Fibroblast of lung (primary cell): Measurements from ENCODE around the gene IL12B.

Experiments
- CTCF ChIP-seq, 2 donors: IDR thresholded peaks in 1 of 2; conservative IDR thresholded peaks in 1 of 2; 1 replicate in 1 of 2; 2 replicates in 1 of 2; pipeline ENCODE4 v1.5.1; 2011 to 2012; ENCODE audit warnings: low read length in 2 of 2, control low read depth in 1 of 2, inconsistent platforms in 1 of 2, low read depth in 1 of 2, mild to moderate bottlenecking in 1 of 2
- EZH2 ChIP-seq: IDR thresholded peaks from 2 replicates; pipeline ENCODE4 v1.5.1; 2012; ENCODE audit warnings: low read length, control low read depth, mild to moderate bottlenecking; ENCODE audit errors: missing control alignments

- TF ChIP-seq CTCF (conservative IDR thresholded peaks at IDR 0.05 in 1 of 2, IDR thresholded peaks at IDR 0.05 in 1 of 2; ENCODE audit: low read depth in 1 of 2, low read length in 2 of 2) (no peak), EZH2 (no peak)
These were observed 7.8 kb upstream of the IL12B start for GRCh38 chr5:159338118-159338517.
